SH-SY5Y (cell line): Measurements from ENCODE around the gene TMUB2.

Experiments
- GATA2 ChIP-seq: IDR thresholded peaks from 2 replicates; pipeline ENCODE4 v1.6.1; 2011; ENCODE audit warnings: mild to moderate bottlenecking, low read depth, low read length
- GATA3 ChIP-seq: IDR thresholded peaks from 2 replicates; pipeline ENCODE4 v1.6.1; 2011; ENCODE audit warnings: low read depth, mild to moderate bottlenecking, low read length, moderate library complexity

DNA sequence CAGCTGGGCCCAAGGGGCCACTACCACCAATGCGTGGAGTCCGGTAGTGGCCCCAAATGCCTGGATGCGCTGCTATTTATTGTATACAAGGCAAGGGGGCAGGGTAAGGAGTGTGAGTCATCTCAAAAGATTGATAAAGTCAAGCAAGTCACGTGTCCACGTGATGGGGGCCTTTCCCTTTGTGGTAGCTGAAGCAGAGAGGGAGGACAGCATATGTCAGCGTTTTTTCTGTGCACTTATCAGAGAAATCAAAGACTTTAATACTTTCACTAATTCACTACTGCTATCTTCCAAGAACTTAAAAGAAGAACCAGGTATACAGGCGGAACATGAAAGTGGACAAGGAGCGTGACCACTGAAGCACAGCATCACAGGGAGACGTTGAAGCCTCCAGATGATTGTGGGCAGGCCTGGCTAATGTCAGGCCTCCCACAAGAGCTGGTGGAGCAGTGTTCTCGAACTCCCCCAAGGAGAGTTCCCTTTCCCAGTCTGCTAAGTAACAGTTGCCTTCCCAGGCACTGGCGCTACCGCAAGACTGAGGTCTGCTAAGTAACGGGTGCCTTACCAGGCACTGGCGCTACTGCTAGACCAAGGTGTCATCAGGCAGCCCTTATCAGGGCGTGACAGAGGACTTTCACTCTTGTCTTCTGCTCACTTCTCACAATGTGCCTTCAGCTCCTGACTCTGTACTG, 27.1 kb upstream of the TMUB2 start:
- TF ChIP-seq GATA2 = no peak
- no peak for TF ChIP-seq GATA3
